ENCODE data around the gene CHD5.
A peak's percentile ranks its signal among the peaks of the same experiment; 100 is the strongest.

The CHD5 gene

DNA sequence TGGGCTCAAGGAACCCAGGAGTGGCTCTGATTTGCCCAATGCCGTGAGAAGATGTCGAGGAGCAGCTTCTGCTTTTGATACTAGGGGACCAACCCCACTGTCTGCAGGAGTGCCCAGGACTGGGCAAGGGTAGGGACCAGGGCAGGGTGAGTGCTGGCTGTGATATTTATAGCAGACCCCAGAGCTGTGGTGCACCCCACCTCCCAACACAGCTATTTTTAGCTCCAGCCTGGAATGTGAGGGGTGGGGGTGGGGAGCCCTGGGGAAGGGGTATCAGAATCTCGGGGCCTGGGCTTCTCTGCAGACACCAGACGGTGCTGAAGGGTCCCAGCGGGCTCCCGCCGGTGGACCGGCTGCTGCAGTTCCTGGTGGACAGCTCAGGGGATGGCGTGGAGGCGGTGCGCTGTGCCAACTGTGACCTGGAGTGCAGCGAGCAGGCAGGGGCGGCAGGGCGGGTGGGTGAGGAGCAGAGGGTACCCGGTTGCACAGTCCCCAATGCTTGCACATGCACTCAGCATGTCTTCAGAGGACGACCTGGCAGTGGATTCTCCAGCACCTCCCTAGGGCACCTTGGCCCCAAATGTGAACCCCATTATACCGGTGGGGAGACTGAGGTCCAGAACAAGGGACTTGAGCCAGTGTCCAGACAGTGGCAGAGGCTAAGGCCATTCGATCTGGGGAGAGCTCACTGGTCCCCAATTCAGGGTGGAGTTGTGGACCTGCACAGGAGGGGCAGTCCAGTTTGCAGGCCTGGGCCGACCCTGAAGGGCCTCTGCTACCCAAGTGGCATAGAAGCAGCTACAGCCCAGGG lies 27.2 kb upstream of the CHD5 start:
- Histone ChIP-seq H3K36me3 (peaks cover 0 to 16% (median 0%) of the 10 kb centered on the region in 3 donors), H3K4me3 (no peak overlapping the region), H3K27me3 (no peaks in the 10 kb centered on the region), H3K4me1 (peaks cover 0 to 45% (median 32%) of the 10 kb centered on the region in 4 donors), H3K27ac (no peak overlapping the region), H3K9me3 (no peaks in the 10 kb centered on the region)
- no peak for DNase-seq
- intact Hi-C loops (cut with DNase I; ENCODE audit: low total_unique reads): no loop called here
- TF ChIP-seq CTCF (IDR thresholded peaks at IDR 0.05): no peak

GRCh38 chr1:6206520-6206855 lies 26.4 kb upstream of the CHD5 start:
- Histone ChIP-seq H3K4me1 (peaks cover 0 to 45% (median 32%) of the 10 kb centered on the region in 4 donors), H3K9me3 (no peaks in the 10 kb centered on the region), H3K27ac (peak overlapping the region; percentile 63 to 72), H3K36me3 (peaks cover 0 to 8% (median 0%) of the 10 kb centered on the region in 3 donors), H3K27me3 (no peaks in the 10 kb centered on the region), H3K4me3 (peak overlapping the region; percentile 57 to 58)
- TF ChIP-seq CTCF (IDR thresholded peaks at IDR 0.05): no peak
- DNase-seq: no peak
- intact Hi-C loops (cut with DNase I; ENCODE audit: low total_unique reads): no loop called here

DNA sequence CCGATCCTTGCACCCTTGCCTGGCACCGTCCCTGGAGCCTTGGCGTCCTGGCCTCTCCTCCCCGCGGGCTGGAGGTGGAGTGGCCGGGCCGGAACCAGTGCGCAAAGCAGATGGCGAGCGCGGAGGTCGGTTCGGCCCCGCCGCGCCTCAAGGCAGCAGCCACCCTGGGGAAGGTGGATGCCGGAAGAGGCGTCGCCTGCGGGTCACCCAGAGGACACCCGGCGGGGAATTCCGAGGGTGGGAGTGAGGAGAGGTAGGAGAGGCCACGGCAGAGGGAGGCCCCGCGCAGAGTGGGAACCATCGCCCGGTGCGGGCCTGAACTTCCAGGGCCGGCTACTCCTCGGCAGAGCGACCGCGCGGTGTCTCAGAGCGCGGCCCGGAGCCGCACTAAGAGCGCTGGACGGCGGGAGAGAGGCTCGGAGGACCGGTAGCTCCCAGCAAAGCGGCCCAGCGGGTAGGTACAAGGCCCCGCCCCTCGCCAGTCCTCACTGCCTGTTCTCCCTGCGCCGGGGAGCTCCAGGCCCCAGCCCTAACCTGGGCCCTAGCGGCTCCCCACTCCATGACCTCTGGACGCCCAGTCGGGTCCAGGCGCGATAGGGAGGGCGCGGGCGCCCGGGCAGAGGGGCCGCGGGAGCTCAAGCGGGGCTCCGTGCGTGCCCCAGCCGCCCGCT lies 25.9 kb upstream of the CHD5 start, which contains the start of gene RNF207:
RNF207 (plus strand) TSS at position 271 of the 671 bp plus-strand sequence. CDS start 417 bp downstream, outside the sequence.
- peaks cover 0 to 45% (median 32%) of the 10 kb centered on the region in 4 donors for H3K4me1 ChIP-seq
- H3K9me3 ChIP-seq: no peaks in the 10 kb centered on the region
- no peak for TF ChIP-seq CTCF (IDR thresholded peaks at IDR 0.05)
- peak within 1 kb of the TSS; percentile 57 to 58 for H3K4me3 ChIP-seq
- no peak for DNase-seq
- no peaks in the 10 kb centered on the region for H3K27me3 ChIP-seq
- peaks cover 0 to 3% (median 0%) of the 10 kb centered on the region in 3 donors for H3K36me3 ChIP-seq
- intact Hi-C loops (cut with DNase I; ENCODE audit: low total_unique reads): no loop called here
- H3K27ac ChIP-seq: peak within 1 kb of the TSS; percentile 63 to 72

DNA sequence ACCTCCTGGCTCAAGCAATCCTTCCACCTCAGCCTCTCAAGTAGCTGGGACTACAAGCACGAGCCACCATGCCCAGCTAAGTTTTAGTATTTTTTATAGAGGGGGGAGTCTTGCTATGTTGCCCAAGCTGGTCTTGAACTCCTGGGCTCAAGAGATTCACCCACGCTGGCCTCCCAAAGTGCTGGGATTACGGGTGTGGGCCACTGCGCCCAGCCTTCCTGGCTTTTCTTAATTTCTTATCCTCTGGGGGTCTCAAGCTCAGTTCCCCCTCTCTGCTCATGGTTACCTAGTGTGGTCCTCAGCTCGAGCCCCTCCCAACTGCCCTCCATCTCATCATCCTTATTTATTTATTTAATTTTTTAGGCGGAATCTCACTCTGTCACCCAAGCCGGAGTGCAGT lies 22.1 kb upstream of the CHD5 start:
- H3K27ac ChIP-seq: no peak overlapping the region
- H3K9me3 ChIP-seq: no peaks in the 10 kb centered on the region
- no peak overlapping the region for H3K4me3 ChIP-seq
- H3K27me3 ChIP-seq: no peaks in the 10 kb centered on the region
- intact Hi-C loops (cut with DNase I; ENCODE audit: low total_unique reads): no loop called here
- peaks cover 0 to 51% (median 42%) of the 10 kb centered on the region in 4 donors for H3K4me1 ChIP-seq
- H3K36me3 ChIP-seq: peaks cover 0 to 3% (median 1%) of the 10 kb centered on the region in 3 donors
- TF ChIP-seq CTCF (IDR thresholded peaks at IDR 0.05): no peak
- DNase-seq: no peak

GRCh38 chr1:6200188-6200809 lies 20.2 kb upstream of the CHD5 start:
- peaks cover 0 to 38% (median 29%) of the 10 kb centered on the region in 4 donors for H3K4me1 ChIP-seq
- intact Hi-C loops (cut with DNase I; ENCODE audit: low total_unique reads): no loop called here
- peaks cover 10 to 23% (median 21%) of the 10 kb centered on the region in 3 donors for H3K36me3 ChIP-seq
- peak overlapping the region; percentile 71 to 84 for H3K27ac ChIP-seq
- H3K4me3 ChIP-seq: peak overlapping the region; percentile 92 to 97
- H3K9me3 ChIP-seq: no peaks in the 10 kb centered on the region
- DNase-seq: no peak
- TF ChIP-seq CTCF (IDR thresholded peaks at IDR 0.05): no peak
- H3K27me3 ChIP-seq: no peaks in the 10 kb centered on the region

All from tibial artery (tissue), 4 donors.